ENCODE results near the gene TMEM178A. TPM values are rescaled to one million over a fixed set of nuclear protein-coding genes. Genes with fewer than 3 reads are reported as not detected.
A peak's percentile ranks its signal among the peaks of the same experiment; 100 is the strongest.

TMEM178A gene
- total RNA-seq, 1 donor = 0.72 TPM

GRCh38 chr2:39733070-39733674 is 67.5 kb downstream of the TMEM178A start:
- H4K20me1 ChIP-seq (ENCODE audit: insufficient read depth, low read length) = no peaks in the 10 kb centered on the region
- H3K4me1 ChIP-seq (ENCODE audit: insufficient read depth, low read length) = peaks cover 41% of the 10 kb centered on the region
- no peak overlapping the region for H3K27ac ChIP-seq (ENCODE audit: low read depth, low read length)
- H3K27me3 ChIP-seq (ENCODE audit: insufficient read depth, low read length) = no peaks in the 10 kb centered on the region
- H3K9me3 ChIP-seq (ENCODE audit: low read depth, low read length) = no peaks in the 10 kb centered on the region
- no peak overlapping the region for H3K4me2 ChIP-seq (ENCODE audit: insufficient read depth, low read length)
- H3K36me3 ChIP-seq (ENCODE audit: insufficient read depth, low read length) = peaks cover 21% of the 10 kb centered on the region
- no peak for DNase-seq (ENCODE audit: insufficient read length, low spot score, missing footprints)
- no peak for TF ChIP-seq CTCF (IDR thresholded peaks at IDR 0.05; ENCODE audit: extremely low read depth, low read depth, low read length)
- H3K4me3 ChIP-seq (ENCODE audit: insufficient read depth, low read length) = no peak overlapping the region
- H3K79me2 ChIP-seq (ENCODE audit: insufficient read depth, low read length) = peaks cover 29% of the 10 kb centered on the region
- no peak overlapping the region for H2AFZ ChIP-seq (ENCODE audit: low read length)

GRCh38 chr2:39734445-39734844 is 68.7 kb downstream of the TMEM178A start:
- H3K4me1 ChIP-seq (ENCODE audit: insufficient read depth, low read length) = peaks cover 50% of the 10 kb centered on the region
- H2AFZ ChIP-seq (ENCODE audit: low read length) = no peak overlapping the region
- no peaks in the 10 kb centered on the region for H3K9me3 ChIP-seq (ENCODE audit: low read depth, low read length)
- H3K4me3 ChIP-seq (ENCODE audit: insufficient read depth, low read length) = no peak overlapping the region
- H3K4me2 ChIP-seq (ENCODE audit: insufficient read depth, low read length) = no peak overlapping the region
- H3K27me3 ChIP-seq (ENCODE audit: insufficient read depth, low read length) = no peaks in the 10 kb centered on the region
- no peaks in the 10 kb centered on the region for H4K20me1 ChIP-seq (ENCODE audit: insufficient read depth, low read length)
- DNase-seq (ENCODE audit: insufficient read length, low spot score, missing footprints) = no peak
- H3K79me2 ChIP-seq (ENCODE audit: insufficient read depth, low read length) = peaks cover 29% of the 10 kb centered on the region
- no peak for TF ChIP-seq CTCF (IDR thresholded peaks at IDR 0.05; ENCODE audit: extremely low read depth, low read depth, low read length)
- H3K27ac ChIP-seq (ENCODE audit: low read depth, low read length) = no peak overlapping the region
- peaks cover 21% of the 10 kb centered on the region for H3K36me3 ChIP-seq (ENCODE audit: insufficient read depth, low read length)

- H3K79me2 ChIP-seq (ENCODE audit: insufficient read depth, low read length) = peaks cover 29% of the 10 kb centered on the region
- H3K4me3 ChIP-seq (ENCODE audit: insufficient read depth, low read length) = peak overlapping the region; percentile 31
- H3K9me3 ChIP-seq (ENCODE audit: low read depth, low read length) = no peaks in the 10 kb centered on the region
- H3K27me3 ChIP-seq (ENCODE audit: insufficient read depth, low read length) = no peaks in the 10 kb centered on the region
- no peak overlapping the region for H2AFZ ChIP-seq (ENCODE audit: low read length)
- peaks cover 50% of the 10 kb centered on the region for H3K4me1 ChIP-seq (ENCODE audit: insufficient read depth, low read length)
- H4K20me1 ChIP-seq (ENCODE audit: insufficient read depth, low read length) = no peaks in the 10 kb centered on the region
- H3K4me2 ChIP-seq (ENCODE audit: insufficient read depth, low read length) = peak overlapping the region; percentile 87
- no peak for DNase-seq (ENCODE audit: insufficient read length, low spot score, missing footprints)
- TF ChIP-seq CTCF (IDR thresholded peaks at IDR 0.05; ENCODE audit: extremely low read depth, low read depth, low read length) = no peak
- peak overlapping the region; percentile 96 for H3K27ac ChIP-seq (ENCODE audit: low read depth, low read length)
- H3K36me3 ChIP-seq (ENCODE audit: insufficient read depth, low read length) = peaks cover 21% of the 10 kb centered on the region
Observed at GRCh38 chr2:39735648-39736047, 69.9 kb downstream of the TMEM178A start.

GRCh38 chr2:39736640-39737039 is 70.9 kb downstream of the TMEM178A start:
- H3K27ac ChIP-seq (ENCODE audit: low read depth, low read length) = peak overlapping the region; percentile 96
- peaks cover 27% of the 10 kb centered on the region for H3K36me3 ChIP-seq (ENCODE audit: insufficient read depth, low read length)
- H3K27me3 ChIP-seq (ENCODE audit: insufficient read depth, low read length) = no peaks in the 10 kb centered on the region
- H2AFZ ChIP-seq (ENCODE audit: low read length) = no peak overlapping the region
- peaks cover 50% of the 10 kb centered on the region for H3K4me1 ChIP-seq (ENCODE audit: insufficient read depth, low read length)
- peak overlapping the region; percentile 87 for H3K4me2 ChIP-seq (ENCODE audit: insufficient read depth, low read length)
- DNase-seq (ENCODE audit: insufficient read length, low spot score, missing footprints) = no peak
- H4K20me1 ChIP-seq (ENCODE audit: insufficient read depth, low read length) = no peaks in the 10 kb centered on the region
- no peaks in the 10 kb centered on the region for H3K9me3 ChIP-seq (ENCODE audit: low read depth, low read length)
- TF ChIP-seq CTCF (IDR thresholded peaks at IDR 0.05; ENCODE audit: extremely low read depth, low read depth, low read length) = no peak
- peaks cover 29% of the 10 kb centered on the region for H3K79me2 ChIP-seq (ENCODE audit: insufficient read depth, low read length)
- peak overlapping the region; percentile 39 for H3K4me3 ChIP-seq (ENCODE audit: insufficient read depth, low read length)

All from osteoblast (primary cell).